HUES48 (cell line): Measurements from ENCODE around the gene ATXN1.
A peak's percentile ranks its signal among the peaks of the same experiment; 100 is the strongest.
"Not testable (repeated sequence)": the region's sequence is repeated elsewhere in the genome, so short reads cannot be mapped to it uniquely, and the experiment has no call there.

Experiments used
- H3K27ac ChIP-seq: one replicate; pipeline ENCODE4 v1.7.0; 2013; ENCODE audit warnings: low read depth, low read length, inconsistent platforms
- H3K27me3 ChIP-seq: 2 replicates; pipeline ENCODE4 v1.6.1; 2013; ENCODE audit warnings: mild to moderate bottlenecking, low read length; ENCODE audit not compliant: control insufficient read depth, insufficient read depth
- H3K36me3 ChIP-seq: 2 replicates; pipeline ENCODE4 v1.6.1; 2013; ENCODE audit warnings: low read length; ENCODE audit not compliant: control insufficient read depth, insufficient read depth
- H3K4me1 ChIP-seq: 2 replicates; pipeline ENCODE4 v1.6.1; 2013; ENCODE audit warnings: mild to moderate bottlenecking, low read length; ENCODE audit not compliant: control insufficient read depth, insufficient read depth
- H3K4me3 ChIP-seq: 2 replicates; pipeline ENCODE4 v1.5.1; 2013; ENCODE audit warnings: mild to moderate bottlenecking, low read depth, low read length
- H3K9ac ChIP-seq: 2 replicates; pipeline ENCODE4 v1.6.1; 2013; ENCODE audit warnings: mild to moderate bottlenecking, low read depth, low read length, moderate library complexity
- H3K9me3 ChIP-seq: 2 replicates; pipeline ENCODE4 v1.6.1; 2013; ENCODE audit warnings: low read length; ENCODE audit not compliant: control insufficient read depth, insufficient read depth

The ATXN1 gene

GRCh38 chr6:16716321-16716858, 44.9 kb downstream of the ATXN1 start:
- no peaks in the 10 kb centered on the region for H3K27me3 ChIP-seq

GRCh38 chr6:16713597-16713996, 47.7 kb downstream of the ATXN1 start:
- Histone ChIP-seq H3K9ac (no peak overlapping the region), H3K9me3 (no peaks in the 10 kb centered on the region), H3K27ac (no peak overlapping the region), H3K4me1 (peaks cover 8% of the 10 kb centered on the region; the same call in 1 of the 2 replicates), H3K27me3 (no peaks in the 10 kb centered on the region), H3K4me3 (no peak overlapping the region), H3K36me3 (no peaks in the 10 kb centered on the region)

More at GRCh38 chr6:16716321-16716858, 44.9 kb downstream of the ATXN1 start:
- peaks cover 8% of the 10 kb centered on the region; the same call in 1 of the 2 replicates for H3K4me1 ChIP-seq
- H3K9ac ChIP-seq = no peak overlapping the region
- H3K36me3 ChIP-seq = no peaks in the 10 kb centered on the region
- H3K4me3 ChIP-seq = no peak overlapping the region
- H3K9me3 ChIP-seq = no peaks in the 10 kb centered on the region
- no peak overlapping the region for H3K27ac ChIP-seq

- no peaks in the 10 kb centered on the region for H3K9me3 ChIP-seq
- H3K27me3 ChIP-seq = no peaks in the 10 kb centered on the region
- H3K27ac ChIP-seq = peak overlapping the region; percentile 5
- peaks cover 8% of the 10 kb centered on the region; the same call in 1 of the 2 replicates for H3K4me1 ChIP-seq
- H3K9ac ChIP-seq = no peak overlapping the region
- no peak overlapping the region for H3K4me3 ChIP-seq
- no peaks in the 10 kb centered on the region for H3K36me3 ChIP-seq
These were observed 48.3 kb downstream of the ATXN1 start for GRCh38 chr6:16712931-16713484.

GRCh38 chr6:16712255-16712930, 48.9 kb downstream of the ATXN1 start:
- Histone ChIP-seq H3K4me1 (peaks cover 8% of the 10 kb centered on the region; the same call in 1 of the 2 replicates), H3K9me3 (no peaks in the 10 kb centered on the region), H3K4me3 (no peak overlapping the region), H3K27me3 (no peaks in the 10 kb centered on the region), H3K36me3 (no peaks in the 10 kb centered on the region), H3K9ac (no peak overlapping the region), H3K27ac (peak overlapping the region; percentile 5)

GRCh38 chr6:16711546-16712254, 49.6 kb downstream of the ATXN1 start:
- H3K4me3 ChIP-seq = no peak overlapping the region
- H3K4me1 ChIP-seq = peaks cover 8% of the 10 kb centered on the region; the same call in 1 of the 2 replicates
- no peaks in the 10 kb centered on the region for H3K9me3 ChIP-seq
- no peak overlapping the region for H3K9ac ChIP-seq
- no peaks in the 10 kb centered on the region for H3K27me3 ChIP-seq
- no peak overlapping the region for H3K27ac ChIP-seq
- H3K36me3 ChIP-seq = no peaks in the 10 kb centered on the region

- Histone ChIP-seq H3K4me3 (no peak overlapping the region), H3K4me1 (peaks cover 6% of the 10 kb centered on the region; the same call in 1 of the 2 replicates), H3K27me3 (no peaks in the 10 kb centered on the region), H3K36me3 (no peaks in the 10 kb centered on the region), H3K9me3 (no peaks in the 10 kb centered on the region), H3K27ac (no peak overlapping the region), H3K9ac (no peak overlapping the region)
These were observed 54.1 kb downstream of the ATXN1 start for GRCh38 chr6:16706911-16707783.

- not testable (repeated sequence) for H3K4me3 ChIP-seq, H3K36me3 ChIP-seq, H3K27ac ChIP-seq, H3K9me3 ChIP-seq, H3K9ac ChIP-seq, H3K4me1 ChIP-seq, H3K27me3 ChIP-seq
These were observed 54.8 kb downstream of the ATXN1 start for GRCh38 chr6:16706491-16706890.

GRCh38 chr6:16706029-16706428, 55.2 kb downstream of the ATXN1 start:
- no peaks in the 10 kb centered on the region for H3K9me3 ChIP-seq
- no peaks in the 10 kb centered on the region for H3K27me3 ChIP-seq
- peaks cover 6% of the 10 kb centered on the region; the same call in 1 of the 2 replicates for H3K4me1 ChIP-seq
- H3K4me3 ChIP-seq = no peak overlapping the region
- no peak overlapping the region for H3K27ac ChIP-seq
- H3K36me3 ChIP-seq = no peaks in the 10 kb centered on the region
- H3K9ac ChIP-seq = no peak overlapping the region

- Histone ChIP-seq H3K36me3 (no peaks in the 10 kb centered on the region), H3K4me3 (no peak overlapping the region), H3K27me3 (no peaks in the 10 kb centered on the region), H3K9ac (no peak overlapping the region), H3K27ac (no peak overlapping the region), H3K9me3 (no peaks in the 10 kb centered on the region), H3K4me1 (peaks cover 10% of the 10 kb centered on the region; the same call in 1 of the 2 replicates)
These were observed 55.9 kb downstream of the ATXN1 start for GRCh38 chr6:16705081-16705993.
